HG02970 (cell line): ENCODE results near the gene AMBN.
A peak's percentile ranks its signal among the peaks of the same experiment; 100 is the strongest.

Experiments used
- ATAC-seq: cut with Tn5 transposase; IDR thresholded peaks from one replicate; pipeline ENCODE4 v1.9.1; 2021; ENCODE audit warnings: mild to moderate bottlenecking, moderate library complexity, moderate number of reproducible peaks; ENCODE audit not compliant: unreplicated experiment, low FRiP score

Gene AMBN

GRCh38 chr4:70591955-70592582 is at the start of gene AMBN:
Gene AMBN, plus strand, starts transcription at chr4:70592256. Its CDS starts 103 bp downstream, at chr4:70592359.
- ATAC-seq = no peak

GRCh38 chr4:70544279-70544868 is 47.7 kb upstream of the AMBN start:
- no peak for ATAC-seq

GRCh38 chr4:70556856-70557255 is 35.2 kb upstream of the AMBN start:
- ATAC-seq = no peak

GRCh38 chr4:70559211-70559830 is 32.7 kb upstream of the AMBN start:
- no peak for ATAC-seq

- no peak for ATAC-seq
Observed at GRCh38 chr4:70559924-70560323, 32.1 kb upstream of the AMBN start.

GRCh38 chr4:70564033-70564432 is 28.0 kb upstream of the AMBN start:
- ATAC-seq = no peak

- ATAC-seq = no peak
Observed at GRCh38 chr4:70570796-70571195, 21.3 kb upstream of the AMBN start.

- no peak for ATAC-seq
Observed at GRCh38 chr4:70571772-70572171, 20.3 kb upstream of the AMBN start.

GRCh38 chr4:70575964-70576363 is 16.1 kb upstream of the AMBN start:
- ATAC-seq = no peak

- no peak for ATAC-seq
Observed at GRCh38 chr4:70577220-70577927, 14.7 kb upstream of the AMBN start.

GRCh38 chr4:70581980-70582379 is 10.1 kb upstream of the AMBN start:
- ATAC-seq = no peak

GRCh38 chr4:70583952-70584834 is 7.9 kb upstream of the AMBN start:
- no peak for ATAC-seq

- no peak for ATAC-seq
Observed at GRCh38 chr4:70586841-70587240, 5.2 kb upstream of the AMBN start.

- ATAC-seq = peak; percentile 69
Observed at GRCh38 chr4:70589785-70590184, 2.3 kb upstream of the AMBN start.

- no peak for ATAC-seq
Observed at GRCh38 chr4:70594196-70594595, 2.1 kb downstream of the AMBN start.

GRCh38 chr4:70600305-70600704 is 8.2 kb downstream of the AMBN start:
- no peak for ATAC-seq

GRCh38 chr4:70600977-70601376 is 8.9 kb downstream of the AMBN start:
- ATAC-seq = no peak

GRCh38 chr4:70601422-70602039 is 9.5 kb downstream of the AMBN start:
- ATAC-seq = peak; percentile 73

- ATAC-seq = no peak
Observed at GRCh38 chr4:70603856-70604255, 11.8 kb downstream of the AMBN start.

GRCh38 chr4:70606459-70606858 is 14.4 kb downstream of the AMBN start:
- no peak for ATAC-seq
